PC-3 (cell line): ENCODE data around the gene UBE2H. TPM values are rescaled to one million over a fixed set of nuclear protein-coding genes. Genes with fewer than 3 reads are reported as not detected.

Source experiments
- ATAC-seq: fragments of 200-7000 bp; cut with Tn5 transposase; 2 replicates; pipeline ENCODE4 v1.9.1; 2020; ENCODE audit warnings: mild to moderate bottlenecking, moderate library complexity
- BruUV-seq: library from RNA; stranded (reverse); fragments of 400-500 nt; replicated peaks from 2 replicates; lab custom pipeline; 2021; lab: Mats Ljungman, UMichigan
- CTCF ChIA-PET: fragments of 300-600 bp; sonication (Branson Sonifier 250); formaldehyde crosslinking; loops from one replicate; lab custom pipeline; 2022; ENCODE audit warnings: antibody characterized with exemption; lab: Charles Lee
- POLR2A ChIA-PET: fragments of 300-600 bp; sonication (Branson Sonifier 250); formaldehyde crosslinking; loops from one replicate; lab custom pipeline; 2022; ENCODE audit warnings: antibody characterized with exemption; ENCODE audit not compliant: unreplicated experiment; lab: Charles Lee
- DNase-seq: peaks from one replicate; pipeline ENCODE4 v3.0.0-alpha.2; 2015
- H2AFZ ChIP-seq: fragments of 300-600 bp; sonication (generic); 2 replicates; pipeline ENCODE4 v1.6.0; 2016; ENCODE audit warnings: antibody characterized with exemption, low read length
- H3F3A ChIP-seq: fragments of 300-600 bp; sonication (generic); one replicate; pipeline ENCODE4 v1.6.0; 2017; ENCODE audit warnings: antibody characterized with exemption, low read length, control low read depth, mild to moderate bottlenecking; ENCODE audit not compliant: unreplicated experiment
- H3K27ac ChIP-seq: fragments of 300-600 bp; sonication (generic); 2 replicates; pipeline ENCODE4 v1.5.1; 2016; ENCODE audit warnings: mild to moderate bottlenecking, low read length
- H3K27me3 ChIP-seq: fragments of 300-600 bp; sonication (generic); 2 replicates; pipeline ENCODE4 v1.6.1; 2016; ENCODE audit warnings: low read length, mixed read lengths
- H3K36me3 ChIP-seq: fragments of 300-600 bp; sonication (generic); 2 replicates; pipeline ENCODE4 v1.6.1; 2016; ENCODE audit warnings: low read depth, mixed run types, low read length, mixed read lengths
- H3K4me1 ChIP-seq: fragments of 300-600 bp; sonication (generic); 2 replicates; pipeline ENCODE4 v1.5.1; 2016; ENCODE audit warnings: low read length; ENCODE audit not compliant: insufficient read depth
- H3K4me2 ChIP-seq: fragments of 300-600 bp; sonication (generic); 2 replicates; pipeline ENCODE4 v1.6.0; 2016; ENCODE audit warnings: low read length
- H3K4me3 ChIP-seq: fragments of 300-600 bp; sonication (generic); 2 replicates; pipeline ENCODE4 v1.5.1; 2016; ENCODE audit warnings: mild to moderate bottlenecking, low read length, mixed read lengths
- H3K79me2 ChIP-seq: fragments of 300-600 bp; sonication (generic); 2 replicates; pipeline ENCODE4 v1.6.1; 2017; ENCODE audit warnings: low read length, mixed read lengths
- H3K9ac ChIP-seq: fragments of 300-600 bp; sonication (generic); 2 replicates; pipeline ENCODE4 v1.6.0; 2016; ENCODE audit warnings: mild to moderate bottlenecking, low read length
- H3K9me2 ChIP-seq: fragments of 300-600 bp; sonication (generic); replicated peaks from 2 replicates; pipeline ENCODE4 v1.6.1; 2016; ENCODE audit warnings: mixed run types, low read length, mixed read lengths
- H3K9me3 ChIP-seq: fragments of 300-600 bp; sonication (generic); 2 replicates; pipeline ENCODE4 v1.6.1; 2016; ENCODE audit warnings: low read length, mixed read lengths
- H4K20me1 ChIP-seq: fragments of 300-600 bp; sonication (generic); 2 replicates; pipeline ENCODE4 v1.6.1; 2016; ENCODE audit warnings: low read length, mixed read lengths
- EZH2 ChIP-seq: fragments of 300-600 bp; sonication (generic); IDR thresholded peaks from one replicate; pipeline ENCODE4 v1.6.1; 2017; ENCODE audit warnings: antibody characterized with exemption, mild to moderate bottlenecking, low read length; ENCODE audit not compliant: unreplicated experiment
- EZH2phosphoT487 ChIP-seq: fragments of 300-600 bp; sonication (generic); IDR thresholded peaks from 2 replicates; pipeline ENCODE4 v1.6.1; 2018; ENCODE audit warnings: mild to moderate bottlenecking, antibody characterized with exemption, low read length, borderline replicate concordance
- intact Hi-C: fragments of 100-400 bp; cut with micrococcal nuclease; formaldehyde crosslinking; loops from 2 replicates; pipeline ENCODE4 v1.9.0; 2023
- total RNA-seq: library from RNA; depleted of rRNA; stranded (reverse); fragments of >200 nt; gene quantifications from 2 replicates; pipeline ENCODE4 v1.2.3, GENCODE V29; 2014
- TF ChIP-seq, protein P1 (sequence below): fragments of 300-600 bp; sonication (generic); conservative IDR thresholded peaks from 2 replicates; pipeline ENCODE4 v1.5.1; 2017; ENCODE audit warnings: antibody characterized with exemption, low read depth, mild to moderate bottlenecking, low read length

UBE2H gene
- total RNA-seq, 1 experiment from 2014 or later, result 62.5 TPM

DNA sequence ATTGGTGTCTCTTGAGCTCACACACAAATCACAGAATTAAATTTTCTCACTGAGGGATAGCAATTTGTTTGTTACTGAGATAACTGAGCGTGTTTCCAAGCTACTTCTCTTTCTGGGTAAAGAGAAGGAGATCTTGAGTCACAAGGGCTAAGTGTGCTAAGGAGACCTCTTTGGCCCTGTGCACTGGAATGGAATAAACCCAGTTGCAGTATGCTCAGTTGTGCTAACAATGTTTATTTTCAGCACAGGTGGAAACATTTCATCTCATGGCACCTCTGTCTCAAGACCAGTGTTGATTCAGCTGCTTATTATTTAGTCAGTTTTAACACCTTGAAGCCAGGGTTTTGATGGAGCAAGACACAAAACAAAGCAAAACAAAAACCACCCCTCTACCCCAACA lies 22.5 kb upstream of the UBE2H start:
- no peaks in the 10 kb centered on the region for H3K36me3 ChIP-seq
- no peak overlapping the region for H3K9ac ChIP-seq
- no peak overlapping the region for H3K27ac ChIP-seq
- CTCF ChIA-PET, result no interaction called here
- DNase-seq, result no peak
- H3K4me1 ChIP-seq, result peaks cover 19% of the 10 kb centered on the region
- no peaks in the 10 kb centered on the region for H4K20me1 ChIP-seq
- H3K9me2 ChIP-seq, result no peaks in the 10 kb centered on the region
- POLR2A ChIA-PET, result interaction anchor here (0.5 kb wide), 1 partner anchor 782 kb away, joined by 8 read pairs; no protein-coding TSS in a partner anchor
- no peaks in the 10 kb centered on the region for H3K27me3 ChIP-seq
- H3K79me2 ChIP-seq, result no peaks in the 10 kb centered on the region
- ATAC-seq, result no peak
- intact Hi-C loops, result no loop called here
- H3F3A ChIP-seq, result no peaks in the 10 kb centered on the region
- no TSS peak for BruUV-seq
- no peak overlapping the region for H2AFZ ChIP-seq
- H3K4me2 ChIP-seq, result no peak overlapping the region
- TF ChIP-seq, protein P1, sequence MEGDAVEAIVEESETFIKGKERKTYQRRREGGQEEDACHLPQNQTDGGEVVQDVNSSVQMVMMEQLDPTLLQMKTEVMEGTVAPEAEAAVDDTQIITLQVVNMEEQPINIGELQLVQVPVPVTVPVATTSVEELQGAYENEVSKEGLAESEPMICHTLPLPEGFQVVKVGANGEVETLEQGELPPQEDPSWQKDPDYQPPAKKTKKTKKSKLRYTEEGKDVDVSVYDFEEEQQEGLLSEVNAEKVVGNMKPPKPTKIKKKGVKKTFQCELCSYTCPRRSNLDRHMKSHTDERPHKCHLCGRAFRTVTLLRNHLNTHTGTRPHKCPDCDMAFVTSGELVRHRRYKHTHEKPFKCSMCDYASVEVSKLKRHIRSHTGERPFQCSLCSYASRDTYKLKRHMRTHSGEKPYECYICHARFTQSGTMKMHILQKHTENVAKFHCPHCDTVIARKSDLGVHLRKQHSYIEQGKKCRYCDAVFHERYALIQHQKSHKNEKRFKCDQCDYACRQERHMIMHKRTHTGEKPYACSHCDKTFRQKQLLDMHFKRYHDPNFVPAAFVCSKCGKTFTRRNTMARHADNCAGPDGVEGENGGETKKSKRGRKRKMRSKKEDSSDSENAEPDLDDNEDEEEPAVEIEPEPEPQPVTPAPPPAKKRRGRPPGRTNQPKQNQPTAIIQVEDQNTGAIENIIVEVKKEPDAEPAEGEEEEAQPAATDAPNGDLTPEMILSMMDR, result no peak
- TF ChIP-seq EZH2phosphoT487 (no peak), EZH2 (no peak)
- H3K9me3 ChIP-seq, result no peaks in the 10 kb centered on the region
- H3K4me3 ChIP-seq, result no peak overlapping the region

DNA sequence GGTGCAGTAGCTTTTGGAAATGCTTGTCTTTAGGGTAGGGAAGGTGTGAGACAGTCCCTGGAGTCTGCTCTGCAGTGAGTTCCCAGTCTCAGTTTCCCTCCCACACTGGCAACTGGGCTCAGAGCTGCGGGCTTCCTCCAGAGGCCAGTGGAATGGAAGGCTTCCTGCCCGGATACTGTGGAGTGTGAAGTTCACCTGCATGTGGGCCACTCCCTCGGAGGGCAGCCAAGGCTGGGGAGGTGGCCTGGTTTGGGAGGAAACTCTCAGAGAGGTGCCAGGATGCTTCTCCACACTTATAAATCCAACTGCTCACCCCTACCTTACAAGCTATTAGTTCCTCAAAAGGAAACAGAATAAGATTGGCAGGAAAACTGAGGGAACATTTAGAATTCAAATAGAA lies 18.1 kb upstream of the UBE2H start:
- TF ChIP-seq EZH2, result no peak
- H3K4me3 ChIP-seq, result no peak overlapping the region
- H3F3A ChIP-seq, result no peaks in the 10 kb centered on the region
- intact Hi-C loops, result loop anchor here (1.0 kb wide), 2 partner anchors 22 to 39 kb away; no protein-coding TSS in a partner anchor
- H3K4me1 ChIP-seq, result peaks cover 36% of the 10 kb centered on the region
- no peaks in the 10 kb centered on the region for H3K79me2 ChIP-seq
- no TSS peak for BruUV-seq
- no peaks in the 10 kb centered on the region for H3K9me3 ChIP-seq
- H3K36me3 ChIP-seq, result no peaks in the 10 kb centered on the region
- ChIA-PET CTCF (interaction anchor here (1.1 to 1.7 kb wide), 3 partner anchors 12 to 38 kb away, joined by 3 to 8 read pairs (median 6); no protein-coding TSS in a partner anchor), POLR2A (interaction anchor here (0.5 to 2.0 kb wide), 3 partner anchors 12 to 38 kb away, joined by 3 to 18 read pairs (median 8); no protein-coding TSS in a partner anchor)
- H3K27me3 ChIP-seq, result no peaks in the 10 kb centered on the region
- ATAC-seq, result peak; percentile 47
- peak overlapping the region; percentile 67 for H3K9ac ChIP-seq
- H4K20me1 ChIP-seq, result no peaks in the 10 kb centered on the region
- DNase-seq, result peak; percentile 75
- peak overlapping the region; percentile 96 for H3K27ac ChIP-seq
- H2AFZ ChIP-seq, result no peak overlapping the region
- peak overlapping the region; percentile 63; the same call in 1 of the 2 replicates for H3K4me2 ChIP-seq
- H3K9me2 ChIP-seq, result no peaks in the 10 kb centered on the region

DNA sequence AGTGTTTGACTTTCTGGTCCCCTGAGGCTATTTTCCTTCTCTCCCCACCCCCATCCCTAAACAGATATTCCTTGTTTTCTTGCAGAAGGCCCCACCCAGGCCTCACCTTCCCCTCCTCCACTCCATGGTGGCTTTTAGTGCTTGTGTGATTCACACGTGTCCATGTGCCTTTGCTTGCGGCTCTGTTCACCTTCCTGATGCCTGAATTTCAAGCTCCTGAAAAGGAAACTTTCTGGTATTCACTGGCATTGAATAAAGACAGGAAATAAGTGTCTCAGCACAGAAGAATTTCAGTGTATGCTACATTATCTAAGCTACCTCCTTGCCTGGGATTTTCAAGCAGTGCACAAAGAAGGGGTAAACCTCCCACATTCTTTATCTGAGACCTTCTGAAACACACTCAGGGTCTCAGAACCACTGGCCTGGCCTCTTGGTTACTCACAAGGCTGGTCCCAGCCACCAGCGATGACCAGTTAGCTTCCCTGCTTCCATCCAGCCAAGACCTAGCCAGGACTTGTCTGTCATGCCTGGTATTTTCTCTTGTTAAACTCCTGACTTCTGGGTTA lies 17.2 kb upstream of the UBE2H start:
- intact Hi-C loops, result loop anchor here (1.0 kb wide), 2 partner anchors 21 to 40 kb away; no protein-coding TSS in a partner anchor
- ATAC-seq, result peak; percentile 88
- Histone ChIP-seq H4K20me1 (no peaks in the 10 kb centered on the region), H3K9me3 (no peaks in the 10 kb centered on the region), H3K4me3 (no peak overlapping the region), H3K4me2 (peak overlapping the region; percentile 63), H3K27ac (peak overlapping the region; percentile 96), H3K27me3 (no peaks in the 10 kb centered on the region), H3K36me3 (no peaks in the 10 kb centered on the region), H2AFZ (peak overlapping the region; percentile 44), H3K9me2 (no peaks in the 10 kb centered on the region), H3K9ac (peak overlapping the region; percentile 67), H3F3A (no peaks in the 10 kb centered on the region), H3K79me2 (no peaks in the 10 kb centered on the region), H3K4me1 (peaks cover 36% of the 10 kb centered on the region)
- TF ChIP-seq EZH2phosphoT487, result no peak
- TF ChIP-seq, protein P1, result no peak
- TF ChIP-seq EZH2, result no peak
- peak; percentile 98 for DNase-seq
- POLR2A ChIA-PET, result interaction anchor here (0.8 to 2.0 kb wide), 5 partner anchors 11 to 39 kb away, joined by 3 to 18 read pairs (median 6); no protein-coding TSS in a partner anchor
- CTCF ChIA-PET, result interaction anchor here (0.6 to 1.7 kb wide), 4 partner anchors 12 to 39 kb away, joined by 3 to 8 read pairs (median 4); no protein-coding TSS in a partner anchor
- BruUV-seq, result TSS peak; percentile 95
